DOHH2 (cell line): ENCODE data around the gene LOXL4.

Experiments
- EZH2phosphoT487 ChIP-seq: fragments of 200-600 bp; sonication (generic); IDR thresholded peaks from 2 replicates; pipeline ENCODE4 v1.6.1; 2017; ENCODE audit warnings: borderline replicate concordance, mild to moderate bottlenecking, antibody characterized with exemption, low read length, moderate library complexity, mixed read lengths
- TF ChIP-seq, protein P1 (sequence below): fragments of 200-600 bp; sonication (generic); IDR thresholded peaks from one replicate; pipeline ENCODE4 v1.5.1; 2014; ENCODE audit warnings: antibody characterized with exemption, mild to moderate bottlenecking, low read depth, low read length; ENCODE audit not compliant: poor library complexity, severe bottlenecking

DNA sequence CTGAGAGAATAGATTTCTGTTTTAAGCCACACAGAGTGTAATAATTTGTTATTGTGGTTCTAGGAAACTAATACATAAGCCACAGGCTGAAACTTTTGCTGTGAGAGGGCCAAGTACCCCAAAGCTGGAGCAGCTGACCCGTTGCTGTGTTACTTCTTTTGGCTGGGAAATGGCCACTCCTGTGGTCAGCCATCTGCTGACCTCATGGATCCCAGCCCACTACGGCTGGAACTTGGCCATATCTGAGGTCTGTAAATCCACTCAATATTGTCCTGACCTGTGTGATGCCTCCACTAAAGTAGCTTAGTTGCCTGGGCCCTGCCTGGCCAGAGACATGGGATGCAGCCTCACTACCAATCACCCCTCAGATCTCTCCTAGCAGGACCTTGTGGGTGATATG lies 17.4 kb upstream of the LOXL4 start:
- TF ChIP-seq, protein P1, sequence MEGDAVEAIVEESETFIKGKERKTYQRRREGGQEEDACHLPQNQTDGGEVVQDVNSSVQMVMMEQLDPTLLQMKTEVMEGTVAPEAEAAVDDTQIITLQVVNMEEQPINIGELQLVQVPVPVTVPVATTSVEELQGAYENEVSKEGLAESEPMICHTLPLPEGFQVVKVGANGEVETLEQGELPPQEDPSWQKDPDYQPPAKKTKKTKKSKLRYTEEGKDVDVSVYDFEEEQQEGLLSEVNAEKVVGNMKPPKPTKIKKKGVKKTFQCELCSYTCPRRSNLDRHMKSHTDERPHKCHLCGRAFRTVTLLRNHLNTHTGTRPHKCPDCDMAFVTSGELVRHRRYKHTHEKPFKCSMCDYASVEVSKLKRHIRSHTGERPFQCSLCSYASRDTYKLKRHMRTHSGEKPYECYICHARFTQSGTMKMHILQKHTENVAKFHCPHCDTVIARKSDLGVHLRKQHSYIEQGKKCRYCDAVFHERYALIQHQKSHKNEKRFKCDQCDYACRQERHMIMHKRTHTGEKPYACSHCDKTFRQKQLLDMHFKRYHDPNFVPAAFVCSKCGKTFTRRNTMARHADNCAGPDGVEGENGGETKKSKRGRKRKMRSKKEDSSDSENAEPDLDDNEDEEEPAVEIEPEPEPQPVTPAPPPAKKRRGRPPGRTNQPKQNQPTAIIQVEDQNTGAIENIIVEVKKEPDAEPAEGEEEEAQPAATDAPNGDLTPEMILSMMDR, result no peak
- no peak for TF ChIP-seq EZH2phosphoT487
